HCT116 (cell line): ENCODE measurements around the gene ANAPC4.

Experiments
- CTCF ChIP-seq, 3 experiments: fragments of 200-600 bp in 1 of 3; sonication (generic) in 1 of 3; IDR thresholded peaks in 2 of 3; conservative IDR thresholded peaks in 1 of 3; 2 replicates each; pipeline ENCODE4 v1.5.1; 2012 to 2017; ENCODE audit warnings: low read depth in 2 of 3, low read length in 2 of 3, antibody characterized with exemption in 1 of 3, borderline replicate concordance in 1 of 3, control low read depth in 1 of 3, mild to moderate bottlenecking in 1 of 3, mixed read lengths in 1 of 3, mixed run types in 1 of 3, moderate library complexity in 1 of 3; ENCODE audit not compliant: insufficient read depth in 1 of 3
- EZH2 ChIP-seq: fragments of 200-600 bp; sonication (generic); IDR thresholded peaks from 2 replicates; pipeline ENCODE4 v1.6.1; 2017; ENCODE audit warnings: antibody characterized with exemption, mixed run types
- EZH2phosphoT487 ChIP-seq: fragments of 200-600 bp; IDR thresholded peaks from 2 replicates; pipeline ENCODE4 v1.6.1; 2018; ENCODE audit warnings: antibody characterized with exemption, borderline replicate concordance
- JUND ChIP-seq: IDR thresholded peaks from 2 replicates; pipeline ENCODE4 v1.6.1; 2012
- POLR2A ChIP-seq: IDR thresholded peaks from 2 replicates; pipeline ENCODE4 v1.7.0; 2011; ENCODE audit warnings: borderline replicate concordance; ENCODE audit not compliant: insufficient read depth, insufficient read length; ENCODE audit errors: extremely low read depth
- POLR2AphosphoS5 ChIP-seq: IDR thresholded peaks from 2 replicates; pipeline ENCODE4 v1.6.1; 2011; ENCODE audit warnings: mild to moderate bottlenecking, low read depth, low read length, moderate library complexity
- REST ChIP-seq: IDR thresholded peaks from 2 replicates; pipeline ENCODE4 v1.6.1; 2012; ENCODE audit warnings: low read depth
- YY1 ChIP-seq: IDR thresholded peaks from 2 replicates; pipeline ENCODE4 v1.6.1; 2011; ENCODE audit warnings: low read length, low read depth, moderate library complexity, mild to moderate bottlenecking; ENCODE audit not compliant: insufficient replicate concordance; ENCODE audit errors: extremely low read depth
- ZBTB33 ChIP-seq: IDR thresholded peaks from 2 replicates; pipeline ENCODE4 v1.6.1; 2011; ENCODE audit warnings: mild to moderate bottlenecking, low read length, moderate library complexity; ENCODE audit not compliant: insufficient replicate concordance; ENCODE audit errors: extremely low read depth

- no peak for TF ChIP-seq EZH2phosphoT487
- TF ChIP-seq POLR2AphosphoS5 = no peak
- TF ChIP-seq JUND = no peak
- TF ChIP-seq CTCF (IDR thresholded peaks at IDR 0.05 in 2 of 3, conservative IDR thresholded peaks at IDR 0.05 in 1 of 3; ENCODE audit: borderline replicate concordance in 1 of 3, insufficient read depth in 1 of 3, low read depth in 2 of 3, low read length in 2 of 3) = no peak
- no peak for TF ChIP-seq REST
- TF ChIP-seq ZBTB33 = no peak
- TF ChIP-seq YY1 = no peak
- no peak for TF ChIP-seq EZH2
- no peak for TF ChIP-seq POLR2A
These were observed 74.6 kb downstream of the ANAPC4 start for GRCh38 chr4:25451676-25452075.
